DOHH2 (cell line): Measurements from ENCODE around the gene ST3GAL3.

Experiments
- CTCF ChIP-seq: fragments of 200-600 bp; sonication (generic); IDR thresholded peaks from one replicate; pipeline ENCODE4 v1.5.1; 2014; ENCODE audit warnings: antibody characterized with exemption, mild to moderate bottlenecking, low read depth, low read length; ENCODE audit not compliant: poor library complexity, severe bottlenecking
- EZH2phosphoT487 ChIP-seq: fragments of 200-600 bp; sonication (generic); IDR thresholded peaks from 2 replicates; pipeline ENCODE4 v1.6.1; 2017; ENCODE audit warnings: borderline replicate concordance, mild to moderate bottlenecking, antibody characterized with exemption, low read length, moderate library complexity, mixed read lengths

GRCh38 chr1:43954036-43954435 is 246.7 kb downstream of the ST3GAL3 start:
- TF ChIP-seq CTCF = no peak
- no peak for TF ChIP-seq EZH2phosphoT487
